ENCODE results near the gene KRT83.

DNA sequence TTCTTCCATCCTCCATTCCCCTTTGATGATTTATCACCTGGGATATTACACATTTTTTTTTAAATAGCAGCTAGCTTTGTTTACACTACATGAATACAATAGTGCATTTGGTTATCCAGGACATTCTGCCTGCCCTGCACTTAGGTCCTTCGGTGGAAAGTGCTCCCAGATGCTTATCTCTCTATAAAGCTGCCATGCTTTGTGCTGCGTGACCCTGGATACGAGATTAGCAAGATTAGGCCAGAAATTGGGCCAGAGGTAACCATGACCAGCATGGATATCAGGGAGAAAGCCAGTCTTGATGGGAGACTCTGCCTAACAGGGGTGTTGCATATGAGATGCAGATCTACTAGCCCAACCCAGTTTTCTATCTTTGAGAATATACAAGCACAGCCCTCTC lies 12.1 kb upstream of the KRT83 start:
- TF ChIP-seq, protein P1, sequence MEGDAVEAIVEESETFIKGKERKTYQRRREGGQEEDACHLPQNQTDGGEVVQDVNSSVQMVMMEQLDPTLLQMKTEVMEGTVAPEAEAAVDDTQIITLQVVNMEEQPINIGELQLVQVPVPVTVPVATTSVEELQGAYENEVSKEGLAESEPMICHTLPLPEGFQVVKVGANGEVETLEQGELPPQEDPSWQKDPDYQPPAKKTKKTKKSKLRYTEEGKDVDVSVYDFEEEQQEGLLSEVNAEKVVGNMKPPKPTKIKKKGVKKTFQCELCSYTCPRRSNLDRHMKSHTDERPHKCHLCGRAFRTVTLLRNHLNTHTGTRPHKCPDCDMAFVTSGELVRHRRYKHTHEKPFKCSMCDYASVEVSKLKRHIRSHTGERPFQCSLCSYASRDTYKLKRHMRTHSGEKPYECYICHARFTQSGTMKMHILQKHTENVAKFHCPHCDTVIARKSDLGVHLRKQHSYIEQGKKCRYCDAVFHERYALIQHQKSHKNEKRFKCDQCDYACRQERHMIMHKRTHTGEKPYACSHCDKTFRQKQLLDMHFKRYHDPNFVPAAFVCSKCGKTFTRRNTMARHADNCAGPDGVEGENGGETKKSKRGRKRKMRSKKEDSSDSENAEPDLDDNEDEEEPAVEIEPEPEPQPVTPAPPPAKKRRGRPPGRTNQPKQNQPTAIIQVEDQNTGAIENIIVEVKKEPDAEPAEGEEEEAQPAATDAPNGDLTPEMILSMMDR (IDR thresholded peaks at IDR 0.05), result no peak
- no peak for TF ChIP-seq EZH2 (IDR thresholded peaks at IDR 0.05)
